Stimulated activated naive B cell treated with anti-CD40 and anti-IgM and Interleukin-4, amounts not matched to agents 10 μg/mL and 1 μg/mL and 100 μg/mL, for 72 hours (primary cell): Measurements from ENCODE around the gene ABL1.

Experiments
- ATAC-seq, 2 donors: fragments of 150-1000 bp; cut with Tn5 transposase; replicated peaks; 2 replicates each; pipeline ENCODE4 v1.10.0; 2021; ENCODE audit warnings: moderate library complexity in 1 of 2
- DNase-seq: peaks from one replicate; pipeline ENCODE4 v3.0.0; 2021
- H3K27ac Mint-ChIP-seq: one replicate; pipeline ENCODE4 v1.8.0; 2022; ENCODE audit warnings: mild to moderate bottlenecking, mixed read lengths
- H3K27me3 Mint-ChIP-seq, 2 donors: one replicate each; pipeline ENCODE4 v1.8.0; 2022; ENCODE audit warnings: mixed read lengths in 2 of 2
- H3K36me3 Mint-ChIP-seq, 2 donors: one replicate each; pipeline ENCODE4 v1.8.0; 2022; ENCODE audit warnings: mixed read lengths in 2 of 2, mild to moderate bottlenecking in 1 of 2
- H3K4me1 Mint-ChIP-seq, 2 donors: one replicate each; pipeline ENCODE4 v1.8.0; 2022; ENCODE audit warnings: mixed read lengths in 2 of 2, mild to moderate bottlenecking in 1 of 2
- H3K4me3 Mint-ChIP-seq, 2 donors: one replicate each; pipeline ENCODE4 v1.8.0; 2022; ENCODE audit warnings: mild to moderate bottlenecking in 2 of 2, mixed read lengths in 2 of 2, moderate library complexity in 1 of 2
- H3K9me3 Mint-ChIP-seq, 2 donors: one replicate each; pipeline ENCODE4 v1.8.0; 2022; ENCODE audit warnings: mixed read lengths in 2 of 2, mild to moderate bottlenecking in 1 of 2

ABL1 gene

GRCh38 chr9:130866474-130866965, 31.5 kb downstream of the ABL1 start:
- H3K36me3 Mint-ChIP-seq, result peaks cover 15 to 22% of the 10 kb centered on the region in 2 donors
- no peaks in the 10 kb centered on the region for H3K27me3 Mint-ChIP-seq
- H3K4me1 Mint-ChIP-seq, result peaks cover 19 to 23% of the 10 kb centered on the region in 2 donors
- no peak overlapping the region for H3K4me3 Mint-ChIP-seq
- peak; percentile 27 for DNase-seq
- no peak overlapping the region for H3K27ac Mint-ChIP-seq
- no peak for ATAC-seq
- no peaks in the 10 kb centered on the region for H3K9me3 Mint-ChIP-seq

DNA sequence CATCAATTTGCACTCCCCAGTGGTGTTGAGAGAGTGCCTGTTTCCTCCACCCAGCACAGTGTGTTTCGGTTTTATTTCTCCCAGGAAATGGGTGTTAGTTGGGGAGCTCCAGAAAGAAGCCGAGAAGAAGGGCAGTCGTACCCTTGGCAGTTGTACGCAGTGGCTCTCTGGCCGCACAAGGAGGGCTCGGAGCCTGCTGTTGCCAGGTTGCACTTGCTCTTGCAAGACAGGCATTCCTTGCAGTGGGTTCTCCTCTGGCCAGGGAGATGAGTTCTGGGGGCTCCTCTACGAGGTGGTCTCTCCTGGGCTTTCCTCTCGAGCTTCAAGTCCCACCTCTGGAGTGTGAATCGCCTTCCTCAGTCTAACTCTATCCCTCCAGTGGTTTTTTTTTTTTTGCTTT, 32.5 kb downstream of the ABL1 start:
- ATAC-seq (no peak), DNase-seq (no peak)
- Mint-ChIP-seq H3K4me3 (no peak overlapping the region), H3K36me3 (peaks cover 17 to 24% of the 10 kb centered on the region in 2 donors), H3K27ac (no peak overlapping the region), H3K4me1 (peaks cover 25 to 31% of the 10 kb centered on the region in 2 donors), H3K27me3 (no peaks in the 10 kb centered on the region), H3K9me3 (no peaks in the 10 kb centered on the region)

GRCh38 chr9:130868230-130868629, 33.2 kb downstream of the ABL1 start:
- peaks cover 17 to 23% of the 10 kb centered on the region in 2 donors for H3K36me3 Mint-ChIP-seq
- H3K9me3 Mint-ChIP-seq, result no peaks in the 10 kb centered on the region
- no peak overlapping the region for H3K4me3 Mint-ChIP-seq
- DNase-seq, result no peak
- ATAC-seq, result no peak
- H3K27ac Mint-ChIP-seq, result no peak overlapping the region
- H3K27me3 Mint-ChIP-seq, result no peaks in the 10 kb centered on the region
- H3K4me1 Mint-ChIP-seq, result peaks cover 25 to 31% of the 10 kb centered on the region in 2 donors

GRCh38 chr9:130869250-130869649, 34.2 kb downstream of the ABL1 start:
- DNase-seq (no peak), ATAC-seq (no peak)
- H3K9me3 Mint-ChIP-seq, result no peaks in the 10 kb centered on the region
- no peaks in the 10 kb centered on the region for H3K27me3 Mint-ChIP-seq
- no peak overlapping the region for H3K27ac Mint-ChIP-seq
- peaks cover 22 to 30% of the 10 kb centered on the region in 2 donors for H3K36me3 Mint-ChIP-seq
- no peak overlapping the region for H3K4me3 Mint-ChIP-seq
- H3K4me1 Mint-ChIP-seq, result peaks cover 23 to 31% of the 10 kb centered on the region in 2 donors

DNA sequence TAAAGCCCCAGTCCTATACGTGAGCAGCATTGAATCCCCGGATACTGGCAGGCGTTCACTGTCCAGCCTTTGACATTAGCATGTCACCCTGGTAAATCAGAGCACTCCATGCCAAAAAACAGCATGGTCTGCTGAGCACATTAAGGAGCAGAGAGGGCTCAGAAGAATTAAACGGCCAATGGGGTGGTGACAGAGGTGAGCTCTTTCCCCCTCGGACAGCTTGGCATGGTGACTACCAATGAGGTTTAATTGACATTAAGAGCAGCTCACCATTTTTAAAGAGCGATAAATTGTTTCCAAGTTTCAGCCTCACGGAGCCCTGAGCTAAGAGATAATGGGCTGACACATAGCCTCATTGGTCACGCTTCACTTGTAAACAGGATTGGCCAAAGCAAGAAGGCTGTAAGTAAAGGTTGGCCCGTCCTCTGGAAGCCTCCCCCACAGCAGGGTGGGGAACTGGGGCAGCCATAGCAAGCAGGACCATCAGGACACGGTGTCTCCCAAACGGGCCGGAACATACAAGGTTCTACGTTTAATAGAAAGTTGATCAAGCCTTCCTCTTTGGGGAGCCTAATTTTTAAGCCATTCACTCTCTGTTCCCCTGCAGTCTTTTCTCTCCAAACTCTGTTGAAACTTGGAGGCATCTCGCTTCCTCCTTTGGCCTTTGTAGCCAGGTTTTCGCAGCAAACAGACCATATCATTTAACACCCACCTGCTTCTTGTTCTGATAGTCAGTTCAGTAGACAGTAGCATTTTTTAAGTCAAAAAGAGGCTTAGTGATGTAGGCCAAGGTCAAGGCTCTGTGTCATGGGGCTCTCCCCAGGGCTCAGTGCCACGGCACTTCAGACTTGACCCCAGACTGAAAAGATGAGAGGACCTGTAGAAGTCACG, 35.7 kb downstream of the ABL1 start:
- DNase-seq (peak; percentile 72), ATAC-seq (peak; percentile 95)
- H3K36me3 Mint-ChIP-seq, result peaks cover 34 to 45% of the 10 kb centered on the region in 2 donors
- peak overlapping the region; percentile 96 for H3K27ac Mint-ChIP-seq
- H3K4me1 Mint-ChIP-seq, result peaks cover 23 to 31% of the 10 kb centered on the region in 2 donors
- H3K4me3 Mint-ChIP-seq, result peak overlapping the region; percentile 7 to 34
- H3K27me3 Mint-ChIP-seq, result no peaks in the 10 kb centered on the region
- no peaks in the 10 kb centered on the region for H3K9me3 Mint-ChIP-seq

GRCh38 chr9:130871395-130872062, 36.5 kb downstream of the ABL1 start:
- ATAC-seq, result peak; percentile 69 to 72

GRCh38 chr9:130872093-130872492, 37.0 kb downstream of the ABL1 start:
- DNase-seq, result no peak
- H3K36me3 Mint-ChIP-seq, result peaks cover 36 to 48% of the 10 kb centered on the region in 2 donors
- H3K9me3 Mint-ChIP-seq, result no peaks in the 10 kb centered on the region
- ATAC-seq, result no peak
- peak overlapping the region in 1 of 2 donors; percentile 19 for H3K4me3 Mint-ChIP-seq
- H3K27ac Mint-ChIP-seq, result peak overlapping the region; percentile 96
- no peaks in the 10 kb centered on the region for H3K27me3 Mint-ChIP-seq
- peaks cover 20 to 26% of the 10 kb centered on the region in 2 donors for H3K4me1 Mint-ChIP-seq

More at GRCh38 chr9:130871395-130872062, 36.5 kb downstream of the ABL1 start:
- peak overlapping the region; percentile 11 to 34 for H3K4me3 Mint-ChIP-seq
- no peak for DNase-seq
- no peaks in the 10 kb centered on the region for H3K9me3 Mint-ChIP-seq
- H3K27ac Mint-ChIP-seq, result peak overlapping the region; percentile 96
- peaks cover 36 to 45% of the 10 kb centered on the region in 2 donors for H3K36me3 Mint-ChIP-seq
- peaks cover 20 to 26% of the 10 kb centered on the region in 2 donors for H3K4me1 Mint-ChIP-seq
- no peaks in the 10 kb centered on the region for H3K27me3 Mint-ChIP-seq

GRCh38 chr9:130872508-130872907, 37.5 kb downstream of the ABL1 start:
- H3K9me3 Mint-ChIP-seq, result no peaks in the 10 kb centered on the region
- H3K27ac Mint-ChIP-seq, result no peak overlapping the region
- DNase-seq (no peak), ATAC-seq (no peak)
- peaks cover 20 to 26% of the 10 kb centered on the region in 2 donors for H3K4me1 Mint-ChIP-seq
- no peaks in the 10 kb centered on the region for H3K27me3 Mint-ChIP-seq
- peaks cover 36 to 52% of the 10 kb centered on the region in 2 donors for H3K36me3 Mint-ChIP-seq
- H3K4me3 Mint-ChIP-seq, result no peak overlapping the region

DNA sequence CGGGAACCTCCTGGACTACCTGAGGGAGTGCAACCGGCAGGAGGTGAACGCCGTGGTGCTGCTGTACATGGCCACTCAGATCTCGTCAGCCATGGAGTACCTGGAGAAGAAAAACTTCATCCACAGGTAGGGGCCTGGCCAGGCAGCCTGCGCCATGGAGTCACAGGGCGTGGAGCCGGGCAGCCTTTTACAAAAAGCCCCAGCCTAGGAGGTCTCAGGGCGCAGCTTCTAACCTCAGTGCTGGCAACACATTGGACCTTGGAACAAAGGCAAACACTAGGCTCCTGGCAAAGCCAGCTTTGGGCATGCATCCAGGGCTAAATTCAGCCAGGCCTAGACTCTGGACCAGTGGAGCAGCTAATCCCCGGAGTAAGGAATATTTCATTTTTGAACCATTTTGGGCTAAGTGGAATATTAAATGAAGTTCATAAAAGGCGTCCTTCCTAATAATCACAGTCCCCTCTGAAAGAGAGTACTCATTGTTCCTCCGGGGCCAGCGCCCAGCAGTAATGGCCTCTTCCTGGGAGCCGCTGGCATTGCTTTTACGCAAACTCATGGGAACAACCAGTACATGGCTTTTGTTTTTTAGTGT, 38.0 kb downstream of the ABL1 start:
- H3K27me3 Mint-ChIP-seq, result no peaks in the 10 kb centered on the region
- peaks cover 39 to 53% of the 10 kb centered on the region in 2 donors for H3K36me3 Mint-ChIP-seq
- no peak for DNase-seq
- H3K4me1 Mint-ChIP-seq, result peaks cover 20 to 26% of the 10 kb centered on the region in 2 donors
- ATAC-seq, result no peak
- no peaks in the 10 kb centered on the region for H3K9me3 Mint-ChIP-seq
- H3K27ac Mint-ChIP-seq, result no peak overlapping the region
- no peak overlapping the region for H3K4me3 Mint-ChIP-seq

GRCh38 chr9:130873966-130874365, 38.9 kb downstream of the ABL1 start:
- Mint-ChIP-seq H3K36me3 (peaks cover 45 to 53% of the 10 kb centered on the region in 2 donors), H3K27ac (no peak overlapping the region), H3K27me3 (no peaks in the 10 kb centered on the region), H3K4me3 (no peak overlapping the region), H3K4me1 (peaks cover 20 to 26% of the 10 kb centered on the region in 2 donors), H3K9me3 (no peaks in the 10 kb centered on the region)
- DNase-seq (no peak), ATAC-seq (no peak)

DNA sequence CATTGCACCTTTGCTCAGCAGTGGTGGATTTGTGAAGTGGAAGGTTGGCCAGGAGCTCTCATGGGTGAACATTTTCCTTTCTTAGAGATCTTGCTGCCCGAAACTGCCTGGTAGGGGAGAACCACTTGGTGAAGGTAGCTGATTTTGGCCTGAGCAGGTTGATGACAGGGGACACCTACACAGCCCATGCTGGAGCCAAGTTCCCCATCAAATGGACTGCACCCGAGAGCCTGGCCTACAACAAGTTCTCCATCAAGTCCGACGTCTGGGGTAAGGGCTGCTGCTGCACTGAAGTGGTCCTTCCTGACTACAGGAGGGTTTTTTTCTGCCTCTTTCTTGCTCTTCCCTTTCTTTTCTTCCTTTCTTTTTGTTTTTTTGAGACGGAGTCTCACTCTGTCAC, 39.7 kb downstream of the ABL1 start:
- Mint-ChIP-seq H3K27me3 (no peaks in the 10 kb centered on the region), H3K27ac (no peak overlapping the region)
- DNase-seq, result no peak

GRCh38 chr9:130877300-130877699, 42.2 kb downstream of the ABL1 start:
- no peak for ATAC-seq
- H3K4me3 Mint-ChIP-seq, result no peak overlapping the region
- no peaks in the 10 kb centered on the region for H3K9me3 Mint-ChIP-seq
- no peaks in the 10 kb centered on the region for H3K27me3 Mint-ChIP-seq
- H3K4me1 Mint-ChIP-seq, result peaks cover 0 to under 1% of the 10 kb centered on the region in 2 donors
- no peak for DNase-seq
- no peak overlapping the region for H3K27ac Mint-ChIP-seq
- H3K36me3 Mint-ChIP-seq, result peaks cover 57 to 75% of the 10 kb centered on the region in 2 donors

More for the DNA sequence above, 39.7 kb downstream of the ABL1 start:
- peaks cover 50 to 61% of the 10 kb centered on the region in 2 donors for H3K36me3 Mint-ChIP-seq
- no peak for ATAC-seq
- no peak overlapping the region for H3K4me3 Mint-ChIP-seq
- no peaks in the 10 kb centered on the region for H3K9me3 Mint-ChIP-seq
- H3K4me1 Mint-ChIP-seq, result peaks cover 20 to 25% of the 10 kb centered on the region in 2 donors

GRCh38 chr9:130878295-130878694, 43.2 kb downstream of the ABL1 start:
- no peaks in the 10 kb centered on the region for H3K9me3 Mint-ChIP-seq
- no peak for DNase-seq
- H3K27me3 Mint-ChIP-seq, result no peaks in the 10 kb centered on the region
- H3K4me3 Mint-ChIP-seq, result no peak overlapping the region
- H3K4me1 Mint-ChIP-seq, result no peaks in the 10 kb centered on the region
- no peak for ATAC-seq
- H3K36me3 Mint-ChIP-seq, result peaks cover 50 to 68% of the 10 kb centered on the region in 2 donors
- H3K27ac Mint-ChIP-seq, result no peak overlapping the region

DNA sequence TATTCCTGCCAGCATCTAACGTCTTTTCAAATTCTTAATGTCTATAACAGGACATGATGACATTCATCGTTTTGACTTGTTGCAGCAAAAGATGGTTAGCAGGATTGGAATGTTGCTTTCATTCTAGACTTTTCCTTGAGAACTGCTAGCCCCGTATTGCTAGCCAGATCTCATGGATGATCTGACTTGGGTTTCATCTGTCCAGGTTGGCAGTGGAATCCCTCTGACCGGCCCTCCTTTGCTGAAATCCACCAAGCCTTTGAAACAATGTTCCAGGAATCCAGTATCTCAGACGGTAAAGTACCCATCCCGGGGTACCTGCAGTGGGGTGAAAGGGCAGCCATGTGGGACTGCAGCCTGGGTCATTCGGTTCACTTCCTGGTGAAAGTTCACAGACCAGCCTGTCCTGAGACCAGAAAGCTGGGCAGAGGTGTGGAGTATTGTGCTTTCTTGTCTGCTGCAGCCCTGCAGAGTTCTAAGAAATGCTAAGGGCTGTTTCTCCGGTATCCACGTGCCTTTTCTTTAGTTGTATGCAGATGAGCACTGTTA, 44.9 kb downstream of the ABL1 start:
- no peak for DNase-seq
- no peak for ATAC-seq
- Mint-ChIP-seq H3K27ac (no peak overlapping the region), H3K27me3 (no peaks in the 10 kb centered on the region), H3K36me3 (peaks cover 51 to 64% of the 10 kb centered on the region in 2 donors), H3K4me3 (no peak overlapping the region), H3K4me1 (no peaks in the 10 kb centered on the region), H3K9me3 (no peaks in the 10 kb centered on the region)
